HG03571 (cell line): ENCODE data around the gene TOM1.

Source experiments
- ATAC-seq: cut with Tn5 transposase; IDR thresholded peaks from one replicate; pipeline ENCODE4 v1.9.1; 2021; ENCODE audit not compliant: unreplicated experiment

Gene TOM1

GRCh38 chr22:35299673-35300499, at the start of gene TOM1:
Gene TOM1 (plus strand): TSS chr22:35299894. CDS start chr22:35299929, 35 bp downstream.
- peak; percentile 94 for ATAC-seq

GRCh38 chr22:35250156-35250555, 49.5 kb upstream of the TOM1 start:
- ATAC-seq: no peak

GRCh38 chr22:35253946-35254345, 45.7 kb upstream of the TOM1 start:
- ATAC-seq: no peak

- no peak for ATAC-seq
Observed at GRCh38 chr22:35257002-35257320, 42.7 kb upstream of the TOM1 start.

- peak; percentile 82 for ATAC-seq
Observed at GRCh38 chr22:35257321-35258190, 42.1 kb upstream of the TOM1 start, which contains the start of gene HMGXB4. Gene HMGXB4 (plus strand): TSS chr22:35257493. CDS start chr22:35262391, 4,898 bp downstream.

GRCh38 chr22:35258191-35258988, 41.3 kb upstream of the TOM1 start:
- ATAC-seq: no peak

- ATAC-seq: no peak
Observed at GRCh38 chr22:35264986-35265385, 34.7 kb upstream of the TOM1 start.

GRCh38 chr22:35266277-35266676, 33.4 kb upstream of the TOM1 start:
- ATAC-seq: no peak

GRCh38 chr22:35269630-35270029, 30.1 kb upstream of the TOM1 start:
- no peak for ATAC-seq

GRCh38 chr22:35274154-35274871, 25.4 kb upstream of the TOM1 start:
- ATAC-seq: no peak

- no peak for ATAC-seq
Observed at GRCh38 chr22:35275580-35275979, 24.1 kb upstream of the TOM1 start.

- ATAC-seq: no peak
Observed at GRCh38 chr22:35276019-35276418, 23.7 kb upstream of the TOM1 start.

GRCh38 chr22:35288116-35288515, 11.6 kb upstream of the TOM1 start:
- ATAC-seq: no peak

GRCh38 chr22:35292786-35293185, 6.9 kb upstream of the TOM1 start:
- no peak for ATAC-seq

GRCh38 chr22:35296051-35296450, 3.6 kb upstream of the TOM1 start:
- no peak for ATAC-seq

- peak; percentile 10 for ATAC-seq
Observed at GRCh38 chr22:35299217-35299672, 449 bp upstream of the TOM1 start.

- ATAC-seq: no peak
Observed at GRCh38 chr22:35301372-35301874, 1.7 kb downstream of the TOM1 start.

- ATAC-seq: no peak
Observed at GRCh38 chr22:35303029-35303624, 3.4 kb downstream of the TOM1 start.

GRCh38 chr22:35305525-35306070, 5.9 kb downstream of the TOM1 start:
- no peak for ATAC-seq
